Keratinocyte (primary cell): Measurements from ENCODE around the gene CAP2. TPM values are rescaled to one million over a fixed set of nuclear protein-coding genes. Genes with fewer than 3 reads are reported as not detected.
A peak's percentile ranks its signal among the peaks of the same experiment; 100 is the strongest.

ENCODE experiments used
- DNase-seq: peaks from one replicate; pipeline ENCODE4 v3.0.0-alpha.2; 2011; ENCODE audit warnings: low read depth, missing footprints, low spot score
- FAIRE-seq: peaks from 2 replicates; lab custom pipeline; 2011; peaks lifted over from hg19 to GRCh38; lab: Jason Lieb, UNC
- H2AFZ ChIP-seq: 2 replicates; pipeline ENCODE4 v1.6.0; 2012; ENCODE audit warnings: low read length, control low read depth, inconsistent platforms; ENCODE audit not compliant: control insufficient read depth
- H3K27ac ChIP-seq: 2 replicates; pipeline ENCODE4 v1.5.1; 2011; ENCODE audit warnings: low read length; ENCODE audit not compliant: control insufficient read depth, insufficient read depth
- H3K27me3 ChIP-seq: 3 replicates; pipeline ENCODE4 v1.6.0; 2011; ENCODE audit warnings: low read length; ENCODE audit not compliant: control insufficient read depth, insufficient read depth; ENCODE audit errors: extremely low read depth
- H3K36me3 ChIP-seq, 2 experiments: 2 replicates in 1 of 2; 3 replicates in 1 of 2; pipeline ENCODE4 v1.5.1; 2011; ENCODE audit warnings: low read length in 2 of 2, mild to moderate bottlenecking in 1 of 2; ENCODE audit not compliant: control insufficient read depth in 2 of 2, insufficient read depth in 2 of 2; ENCODE audit errors: extremely low read depth in 1 of 2
- H3K4me1 ChIP-seq: 3 replicates; pipeline ENCODE4 v1.5.1; 2011; ENCODE audit warnings: low read length; ENCODE audit not compliant: control insufficient read depth, insufficient read depth; ENCODE audit errors: extremely low read depth
- H3K4me2 ChIP-seq: 3 replicates; pipeline ENCODE4 v1.6.0; 2011; ENCODE audit warnings: low read depth, low read length; ENCODE audit not compliant: control insufficient read depth, insufficient read depth; ENCODE audit errors: extremely low read depth
- H3K4me3 ChIP-seq, 3 experiments: fragments of 200-600 bp in 1 of 3; sonication (generic) in 1 of 3; 2 replicates in 2 of 3; 3 replicates in 1 of 3; pipeline ENCODE4 v1.5.1; 2011 to 2016; ENCODE audit warnings: low read length in 3 of 3, mild to moderate bottlenecking in 3 of 3, control low read depth in 2 of 3, inconsistent platforms in 1 of 3, low read depth in 1 of 3, mixed read lengths in 1 of 3, mixed run types in 1 of 3, moderate library complexity in 1 of 3; ENCODE audit not compliant: control insufficient read depth in 2 of 3, insufficient read depth in 2 of 3; ENCODE audit errors: extremely low read depth in 1 of 3
- H3K79me2 ChIP-seq: 2 replicates; pipeline ENCODE4 v1.6.0; 2012; ENCODE audit warnings: low read length; ENCODE audit not compliant: control insufficient read depth, insufficient read depth
- H3K9ac ChIP-seq: 3 replicates; pipeline ENCODE4 v1.6.0; 2011; ENCODE audit warnings: low read length; ENCODE audit not compliant: control insufficient read depth, insufficient read depth; ENCODE audit errors: extremely low read depth
- H3K9me1 ChIP-seq: 3 replicates; pipeline ENCODE4 v1.6.0; 2011; ENCODE audit warnings: low read length; ENCODE audit not compliant: control insufficient read depth, insufficient read depth; ENCODE audit errors: extremely low read depth
- H3K9me3 ChIP-seq: 2 replicates; pipeline ENCODE4 v1.5.1; 2012; ENCODE audit warnings: low read depth, low read length; ENCODE audit not compliant: control insufficient read depth
- H4K20me1 ChIP-seq: 3 replicates; pipeline ENCODE4 v1.6.0; 2011; ENCODE audit warnings: low read length; ENCODE audit not compliant: control insufficient read depth, insufficient read depth; ENCODE audit errors: extremely low read depth
- CTCF ChIP-seq, 3 experiments: IDR thresholded peaks in 1 of 3; conservative IDR thresholded peaks in 1 of 3; optimal IDR thresholded peaks in 1 of 3; 2 replicates in 2 of 3; 3 replicates in 1 of 3; pipeline versions ENCODE3 to v1.5.1; 2011; ENCODE audit warnings: low read length in 3 of 3, mild to moderate bottlenecking in 3 of 3, moderate library complexity in 2 of 3, control low read depth in 1 of 3, inconsistent platforms in 1 of 3; ENCODE audit not compliant: insufficient read depth in 2 of 3; ENCODE audit errors: extremely low read depth in 1 of 3
- EZH2 ChIP-seq: IDR thresholded peaks from one replicate; pipeline ENCODE4 v1.6.1; 2012; ENCODE audit warnings: inconsistent platforms, mild to moderate bottlenecking, low read length, moderate library complexity
- dilution Hi-C: fragments of 300-500 bp; cut with MboI; formaldehyde crosslinking; loops from one replicate; pipeline ENCODE4 v1.7.0; 2020; ENCODE audit warnings: low sequenced_read_pairs; ENCODE audit not compliant: extremely low pct_ligation_motif_present
- polyA plus RNA-seq, 5 experiments: library from polyadenylated mRNA; depleted of rRNA in 3 of 5; stranded (reverse) in 3 of 5; stranded (forward) in 1 of 5; unstranded in 1 of 5; fragments of >200 nt; gene quantifications; 1 replicate in 1 of 5; 2 replicates in 3 of 5; 3 replicates in 1 of 5; pipeline versions ENCODE4 v1.2.1 to v1.2.3, GENCODE V29; 2011 to 2012; ENCODE audit warnings: missing spikeins in 2 of 5, low read depth in 1 of 5, low replicate concordance in 1 of 5

CAP2 gene
- polyA plus RNA-seq, 1 donor (not counting 4 experiments of a cell fraction or from before 2014, with no cell fraction given), result 12.1 TPM

GRCh38 chr6:17588011-17588410 lies 194.6 kb downstream of the CAP2 start:
- dilution Hi-C loops, result loop anchor here (25.0 kb wide), 1 partner anchor 426 kb away; no protein-coding TSS in a partner anchor
- no peak overlapping the region for H3K9ac ChIP-seq
- DNase-seq, result no peak
- H3K9me3 ChIP-seq, result no peaks in the 10 kb centered on the region
- H3K4me3 ChIP-seq, result no peak overlapping the region
- no peaks in the 10 kb centered on the region for H3K27me3 ChIP-seq
- no peaks in the 10 kb centered on the region for H3K79me2 ChIP-seq
- no peak overlapping the region for H3K4me2 ChIP-seq
- peaks cover 13% of the 10 kb centered on the region for H3K4me1 ChIP-seq
- TF ChIP-seq CTCF (optimal IDR thresholded peaks at IDR 0.05 in 1 of 3, IDR thresholded peaks at IDR 0.05 in 1 of 3, conservative IDR thresholded peaks at IDR 0.05 in 1 of 3; ENCODE audit: extremely low read depth in 1 of 3, insufficient read depth in 2 of 3, low read length in 3 of 3) (no peak), EZH2 (no peak)
- H3K36me3 ChIP-seq, result no peaks in the 10 kb centered on the region
- FAIRE-seq, result no peak
- H3K27ac ChIP-seq, result no peak overlapping the region
- H3K9me1 ChIP-seq, result no peaks in the 10 kb centered on the region
- no peaks in the 10 kb centered on the region for H4K20me1 ChIP-seq
- H2AFZ ChIP-seq, result no peak overlapping the region

GRCh38 chr6:17589406-17590096 lies 196.2 kb downstream of the CAP2 start:
- Histone ChIP-seq H2AFZ (no peak overlapping the region), H3K79me2 (no peaks in the 10 kb centered on the region), H3K9me1 (no peaks in the 10 kb centered on the region), H3K27ac (peak overlapping the region; percentile 24), H3K27me3 (no peaks in the 10 kb centered on the region), H3K36me3 (no peaks in the 10 kb centered on the region), H3K9ac (no peak overlapping the region), H3K4me3 (no peak overlapping the region), H3K9me3 (no peaks in the 10 kb centered on the region), H3K4me1 (peaks cover 13% of the 10 kb centered on the region), H4K20me1 (no peaks in the 10 kb centered on the region), H3K4me2 (peak overlapping the region; percentile 1)
- DNase-seq (peak; percentile 78), FAIRE-seq (peak; percentile 93)
- TF ChIP-seq CTCF (optimal IDR thresholded peaks at IDR 0.05 in 1 of 3, IDR thresholded peaks at IDR 0.05 in 1 of 3, conservative IDR thresholded peaks at IDR 0.05 in 1 of 3; ENCODE audit: extremely low read depth in 1 of 3, insufficient read depth in 2 of 3, low read length in 3 of 3) (peak in 2 of 3 experiments; percentile 36 to 57), EZH2 (no peak)
- dilution Hi-C loops, result loop anchor here (25.0 kb wide), 1 partner anchor 427 kb away; no protein-coding TSS in a partner anchor
